ENCODE results near the gene CDKN1C. TPM values are rescaled to one million over a fixed set of nuclear protein-coding genes. Genes with fewer than 3 reads are reported as not detected.

Gene CDKN1C
- total and polyA plus RNA-seq, 2 of the 8 experiments (the other 6 are each of a cell fraction or from before 2014, with no cell fraction given): 12.8 to 14.1 TPM

GRCh38 chr11:2882396-2883110, 3.0 kb downstream of the CDKN1C start (continued):
- TF ChIP-seq CTCF (IDR thresholded peaks at IDR 0.05; ENCODE audit: control extremely low read depth in 1 of 3, insufficient read depth in 1 of 3, low read depth in 1 of 3, low read length in 3 of 3) (peak in 1 of 3 experiments; percentile 15; a peak in 1 of 4 replicates), KDM1A (IDR thresholded peaks at IDR 0.05; ENCODE audit: borderline replicate concordance, low read length) (no peak), NANOG (IDR thresholded peaks at IDR 0.05; ENCODE audit: insufficient read depth, low read depth, low read length, poor library complexity, severe bottlenecking) (no peak), POU5F1 (IDR thresholded peaks at IDR 0.05; ENCODE audit: low read depth, low read length) (no peak), HDAC6 (IDR thresholded peaks at IDR 0.05; ENCODE audit: low read depth, low read length) (no peak)

Data from H1 (cell line).